Heart left ventricle (tissue), 13 donors: ENCODE results near the gene AQP3.

Experiments used
- POLR2A ChIP-seq, 2 donors: fragments of 450-650 bp; IDR thresholded peaks; one replicate each; pipeline ENCODE4 v1.6.1; 2017; ENCODE audit warnings: antibody characterized with exemption in 2 of 2, mild to moderate bottlenecking in 2 of 2, moderate library complexity in 2 of 2
- TF ChIP-seq, protein P1 (sequence below), 12 donors: fragments of 200-600 bp; sonication (generic) in 4 of 12; IDR thresholded peaks; one replicate each; pipeline versions ENCODE4 v1.5.0 to v1.8.0; 2018 to 2022; ENCODE audit warnings: antibody characterized with exemption in 12 of 12, mild to moderate bottlenecking in 5 of 12
- donor health status: ischemic (EF 13 %, LVEDD 7.1; RV severe dilation, severe dysfunction).
- donor health status: DM: no; HTN: yes; CAD: no.
- donor health status: DM: no; HTN: no; CAD: no.
- donor health status: ischemic (EF 25% LVEDD 6.9; RV normal size, moderate dysfunction).
- donor health status: ischemic (EF 25% LVEDD 5.7; RV mildly dilated, moderate dysfunction).
- donor health status: ischemic (EF 35%, LVEDD 5.7; RV mildly dilated, moderate dysfunction).
- donor health status: nonischemic (EF 11% LVEDD 7.7; RV severe dilation, severe dysfunction).
- donor health status: DM: yes; HTN: yes; CAD: no.
- donor health status: PGD.
- donor health status: ischemic (EF 29% LVEDD 5.4; RV normal size, mild dysfunction).
- donor health status: nonischemic (EF 23%, LVEDD 6.1; RV moderate dilation, normal function).

DNA sequence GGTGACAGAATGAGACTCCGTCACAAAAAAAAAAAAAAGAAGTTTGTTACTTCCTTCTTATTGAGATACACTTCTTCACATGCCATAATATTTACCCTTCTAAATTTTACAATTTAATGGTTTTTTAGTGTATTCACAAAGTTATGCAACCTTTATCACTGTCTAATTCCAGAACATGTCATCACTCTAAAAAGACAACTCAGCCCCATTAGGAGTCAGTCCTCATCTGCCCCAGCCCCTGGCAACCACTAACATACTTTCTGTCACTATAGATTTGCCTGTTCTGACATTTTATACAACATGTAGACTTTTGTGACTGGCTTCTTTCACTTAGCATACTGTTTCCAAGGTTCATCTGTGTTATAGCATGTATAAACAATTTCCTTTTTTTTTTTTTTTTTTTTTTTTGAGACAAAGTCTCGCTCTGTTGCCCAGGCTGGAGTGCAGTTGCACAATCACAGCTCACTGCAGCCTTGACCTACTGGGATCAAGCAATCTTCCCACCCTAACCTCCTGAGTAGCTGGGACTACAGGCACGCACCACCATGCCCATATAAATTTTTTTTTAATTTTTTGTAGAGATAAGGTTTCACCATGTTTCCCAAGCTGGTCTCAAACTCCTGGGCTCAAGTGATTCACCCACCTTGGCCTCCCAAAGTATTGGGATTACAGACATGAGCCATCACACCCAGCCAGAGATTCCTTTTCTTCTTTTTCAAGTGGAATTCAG is 18.0 kb downstream of the AQP3 start:
- TF ChIP-seq, protein P1, sequence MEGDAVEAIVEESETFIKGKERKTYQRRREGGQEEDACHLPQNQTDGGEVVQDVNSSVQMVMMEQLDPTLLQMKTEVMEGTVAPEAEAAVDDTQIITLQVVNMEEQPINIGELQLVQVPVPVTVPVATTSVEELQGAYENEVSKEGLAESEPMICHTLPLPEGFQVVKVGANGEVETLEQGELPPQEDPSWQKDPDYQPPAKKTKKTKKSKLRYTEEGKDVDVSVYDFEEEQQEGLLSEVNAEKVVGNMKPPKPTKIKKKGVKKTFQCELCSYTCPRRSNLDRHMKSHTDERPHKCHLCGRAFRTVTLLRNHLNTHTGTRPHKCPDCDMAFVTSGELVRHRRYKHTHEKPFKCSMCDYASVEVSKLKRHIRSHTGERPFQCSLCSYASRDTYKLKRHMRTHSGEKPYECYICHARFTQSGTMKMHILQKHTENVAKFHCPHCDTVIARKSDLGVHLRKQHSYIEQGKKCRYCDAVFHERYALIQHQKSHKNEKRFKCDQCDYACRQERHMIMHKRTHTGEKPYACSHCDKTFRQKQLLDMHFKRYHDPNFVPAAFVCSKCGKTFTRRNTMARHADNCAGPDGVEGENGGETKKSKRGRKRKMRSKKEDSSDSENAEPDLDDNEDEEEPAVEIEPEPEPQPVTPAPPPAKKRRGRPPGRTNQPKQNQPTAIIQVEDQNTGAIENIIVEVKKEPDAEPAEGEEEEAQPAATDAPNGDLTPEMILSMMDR (IDR thresholded peaks at IDR 0.05) = no peak
- no peak for TF ChIP-seq POLR2A (IDR thresholded peaks at IDR 0.05)
